Cardiac muscle cell (in vitro differentiated cells and primary cell): ENCODE measurements around the gene AJM1. TPM values are rescaled to one million over a fixed set of nuclear protein-coding genes. Genes with fewer than 3 reads are reported as not detected.

Experiments used
- DNase-seq, 2 donors: peaks; one replicate each; pipeline versions ENCODE4 v3.0.0 to v3.0.0-alpha.2; 2010 to 2017; ENCODE audit warnings: low read depth in 1 of 2, low spot score in 1 of 2
- H3K27ac ChIP-seq: fragments of 200-600 bp; sonication (generic); 2 replicates; pipeline ENCODE4 v1.5.1; 2016
- H3K27me3 ChIP-seq: fragments of 200-600 bp; sonication (generic); 2 replicates; pipeline ENCODE4 v1.6.0; 2016; ENCODE audit warnings: control low read depth
- H3K36me3 ChIP-seq: fragments of 200-600 bp; sonication (generic); 2 replicates; pipeline ENCODE4 v1.5.1; 2016; ENCODE audit warnings: control low read depth
- H3K4me1 ChIP-seq: fragments of 200-600 bp; sonication (generic); 2 replicates; pipeline ENCODE4 v1.8.1; 2017; ENCODE audit warnings: low read depth, mild to moderate bottlenecking, mixed run types
- H3K4me3 ChIP-seq: fragments of 200-600 bp; sonication (generic); 2 replicates; pipeline ENCODE4 v1.5.1; 2016; ENCODE audit warnings: mild to moderate bottlenecking
- H3K9me3 ChIP-seq: fragments of 200-600 bp; sonication (generic); 2 replicates; pipeline ENCODE4 v1.5.1; 2017; ENCODE audit warnings: low read depth, mild to moderate bottlenecking, control low read depth
- CTCF ChIP-seq: IDR thresholded peaks from 2 replicates; pipeline ENCODE4 v1.5.1; 2012; ENCODE audit warnings: low read depth, mild to moderate bottlenecking, low read length
- polyA plus RNA-seq: library from polyadenylated mRNA; unstranded; fragments of >200 nt; fragmentation: Nextera tagmentation; extraction: Ambion mirVana; gene quantifications from 2 replicates; pipeline ENCODE4 v1.2.1, GENCODE V29; 2016
- total RNA-seq: library from RNA; depleted of rRNA; stranded (reverse); fragments of >200 nt; gene quantifications from 2 replicates; pipeline ENCODE4 v1.2.3, GENCODE V29; 2016

The AJM1 gene
- total and polyA plus RNA-seq, 2 experiments from 2014 or later: 8.5 to 12.1 TPM

- peaks cover 5% of the 10 kb centered on the region for H3K4me1 ChIP-seq
- no peak for TF ChIP-seq CTCF
- no peak overlapping the region for H3K27ac ChIP-seq
- H3K4me3 ChIP-seq: no peak overlapping the region
- H3K9me3 ChIP-seq: no peaks in the 10 kb centered on the region
- peaks cover 19% of the 10 kb centered on the region for H3K36me3 ChIP-seq
- H3K27me3 ChIP-seq: no peaks in the 10 kb centered on the region
- DNase-seq: no peak
Observed at GRCh38 chr9:136860529-136860928, 18.3 kb downstream of the AJM1 start.

GRCh38 chr9:136860933-136861873 lies 18.9 kb downstream of the AJM1 start:
- Histone ChIP-seq H3K36me3 (peaks cover 19% of the 10 kb centered on the region), H3K4me3 (no peak overlapping the region), H3K9me3 (no peaks in the 10 kb centered on the region), H3K27me3 (no peaks in the 10 kb centered on the region), H3K27ac (no peak overlapping the region), H3K4me1 (peaks cover 5% of the 10 kb centered on the region)
- TF ChIP-seq CTCF: no peak
- no peak for DNase-seq

- Histone ChIP-seq H3K36me3 (peaks cover 19% of the 10 kb centered on the region), H3K4me1 (peaks cover 5% of the 10 kb centered on the region), H3K9me3 (no peaks in the 10 kb centered on the region), H3K27ac (no peak overlapping the region), H3K27me3 (no peaks in the 10 kb centered on the region), H3K4me3 (no peak overlapping the region)
- no peak for DNase-seq
- TF ChIP-seq CTCF: no peak
Observed at GRCh38 chr9:136861874-136862457, 19.7 kb downstream of the AJM1 start.

- no peak for DNase-seq
- peaks cover 5% of the 10 kb centered on the region for H3K4me1 ChIP-seq
- H3K9me3 ChIP-seq: no peaks in the 10 kb centered on the region
- peaks cover 19% of the 10 kb centered on the region for H3K36me3 ChIP-seq
- TF ChIP-seq CTCF: no peak
- no peak overlapping the region for H3K27ac ChIP-seq
- no peak overlapping the region for H3K4me3 ChIP-seq
- no peaks in the 10 kb centered on the region for H3K27me3 ChIP-seq
Observed at GRCh38 chr9:136862849-136863622, 20.8 kb downstream of the AJM1 start.

GRCh38 chr9:136863623-136864273 lies 21.5 kb downstream of the AJM1 start:
- H3K4me1 ChIP-seq: peaks cover 5% of the 10 kb centered on the region
- TF ChIP-seq CTCF: no peak
- H3K27ac ChIP-seq: no peak overlapping the region
- no peaks in the 10 kb centered on the region for H3K27me3 ChIP-seq
- H3K36me3 ChIP-seq: peaks cover 19% of the 10 kb centered on the region
- DNase-seq: no peak
- H3K4me3 ChIP-seq: no peak overlapping the region
- no peaks in the 10 kb centered on the region for H3K9me3 ChIP-seq
